NCI-H1930 (cell line): Measurements from ENCODE around the gene MAOA.

Source experiments
- DNase-seq, 2 experiments: peaks; one replicate each; lab custom pipeline; 2025; lab: John Stamatoyannopoulos, UW

MAOA gene

GRCh38 chrX:43758044-43758443, 101.9 kb downstream of the MAOA start:
- no peak for DNase-seq

GRCh38 chrX:43785930-43786591, 130.0 kb downstream of the MAOA start:
- no peak for DNase-seq
